GM12878 (cell line): ENCODE measurements around the gene SLC9A3. TPM values are rescaled to one million over a fixed set of nuclear protein-coding genes. Genes with fewer than 3 reads are reported as not detected.

Experiments
- ATAC-seq: fragments of 200-7000 bp; cut with Tn5 transposase; 3 replicates; pipeline ENCODE4 v1.9.1; 2020; ENCODE audit warnings: mild to moderate bottlenecking, moderate library complexity
- BruUV-seq: library from RNA; stranded (reverse); fragments of 400-500 nt; replicated peaks from 2 replicates; lab custom pipeline; 2021; lab: Mats Ljungman, UMichigan
- CTCF ChIA-PET: fragments of 300-600 bp; sonication (Branson Sonifier 250); formaldehyde crosslinking; extraction: SDS; loops from one replicate; lab custom pipeline; 2021; ENCODE audit warnings: inconsistent platforms; lab: Yijun Ruan, JAX
- POLR2A ChIA-PET: fragments of 350-600 bp; formaldehyde crosslinking; extraction: SDS; loops from one replicate; lab custom pipeline; 2021; ENCODE audit warnings: inconsistent platforms; lab: Charles Lee
- RAD21 ChIA-PET: fragments of 300-600 bp; sonication (Branson Sonifier 250); formaldehyde crosslinking; loops from one replicate; lab custom pipeline; 2023; ENCODE audit warnings: antibody characterized with exemption; ENCODE audit not compliant: unreplicated experiment; lab: Charles Lee
- SMC1A ChIA-PET: fragments of 300-600 bp; sonication (Branson Sonifier 250); formaldehyde crosslinking; loops from one replicate; lab custom pipeline; 2023; ENCODE audit not compliant: unreplicated experiment, uncharacterized antibody; lab: Charles Lee
- DNase-seq: peaks from one replicate; pipeline ENCODE4 v3.0.0-alpha.2; 2011; ENCODE audit warnings: low read depth, low spot score
- FAIRE-seq: peaks from 3 replicates; lab custom pipeline; 2011; peaks lifted over from hg19 to GRCh38; lab: Jason Lieb, UNC
- H2AFZ ChIP-seq: 2 replicates; pipeline ENCODE4 v1.6.0; 2011; ENCODE audit warnings: low read depth, low read length, control low read depth; ENCODE audit not compliant: control insufficient read depth
- H3K27ac ChIP-seq: 2 replicates; pipeline ENCODE4 v1.5.1; 2011; ENCODE audit warnings: control low read depth; ENCODE audit not compliant: control insufficient read depth, insufficient read depth
- H3K27me3 ChIP-seq, 2 experiments: replicated peaks in 1 of 2; 2 replicates each; pipeline versions ENCODE4 v1.6.0 to v1.6.1; 2011; ENCODE audit warnings: low read length in 1 of 2; ENCODE audit not compliant: control insufficient read depth in 2 of 2, insufficient read depth in 2 of 2
- H3K36me3 ChIP-seq, 2 experiments: 2 replicates each; pipeline ENCODE4 v1.5.1; 2011; ENCODE audit warnings: low read length in 1 of 2; ENCODE audit not compliant: control insufficient read depth in 2 of 2, insufficient read depth in 2 of 2
- H3K4me1 ChIP-seq: 2 replicates; pipeline ENCODE4 v1.6.1; 2011; ENCODE audit warnings: mild to moderate bottlenecking, low read length, moderate library complexity, mixed read lengths; ENCODE audit not compliant: control insufficient read depth, insufficient read depth
- H3K4me2 ChIP-seq: 2 replicates; pipeline ENCODE4 v1.6.0; 2011; ENCODE audit warnings: control low read depth; ENCODE audit not compliant: control insufficient read depth, insufficient read depth
- H3K4me3 ChIP-seq: fragments of 200-600 bp; sonication (generic); 2 replicates; pipeline ENCODE4 v1.5.1; 2016
- H3K79me2 ChIP-seq: 2 replicates; pipeline ENCODE4 v1.6.0; 2011; ENCODE audit warnings: low read length; ENCODE audit not compliant: control insufficient read depth, insufficient read depth
- H3K9ac ChIP-seq: 2 replicates; pipeline ENCODE4 v1.8.0; 2011; ENCODE audit warnings: low read length, control low read depth, mixed read lengths; ENCODE audit not compliant: control insufficient read depth, insufficient read depth
- H3K9me3 ChIP-seq: replicated peaks from 3 replicates; pipeline ENCODE4 v1.5.1; 2011; ENCODE audit warnings: mild to moderate bottlenecking, low read length; ENCODE audit not compliant: control insufficient read depth, insufficient read depth
- H4K20me1 ChIP-seq: 2 replicates; pipeline ENCODE4 v1.6.0; 2011; ENCODE audit not compliant: control insufficient read depth, insufficient read depth
- CEBPB ChIP-seq, 2 experiments: fragments of 150-350 bp in 1 of 2; IDR thresholded peaks; 2 replicates each; pipeline ENCODE4 v1.6.1; 2012 to 2014; ENCODE audit warnings: low read depth in 2 of 2, low read length in 2 of 2, borderline replicate concordance in 1 of 2, inconsistent platforms in 1 of 2
- E2F4 ChIP-seq: IDR thresholded peaks from 2 replicates; pipeline ENCODE4 v1.6.1; 2012; ENCODE audit warnings: low read depth, low read length, improper control_type of control experiment
- RB1 ChIP-seq: fragments of 450-650 bp; formaldehyde crosslinking; IDR thresholded peaks from 2 replicates; pipeline ENCODE4 v1.6.1; 2017; ENCODE audit warnings: mild to moderate bottlenecking, borderline replicate concordance
- SMC3 ChIP-seq: IDR thresholded peaks from 2 replicates; pipeline ENCODE4 v1.6.1; 2011; ENCODE audit warnings: low read length, improper control_type of control experiment, borderline replicate concordance
- SP1 ChIP-seq: IDR thresholded peaks from one replicate; pipeline ENCODE4 v1.6.1; 2011; ENCODE audit warnings: low read depth, low read length
- ZNF622 ChIP-seq: fragments of 450-650 bp; IDR thresholded peaks from 2 replicates; pipeline ENCODE4 v1.6.1; 2017; ENCODE audit warnings: mild to moderate bottlenecking, inconsistent platforms
- WGBS: methylation state at CpG from one replicate; pipeline ENCODE4 v1.1.6; 2016; ENCODE audit warnings: low lambda C conversion rate; ENCODE audit not compliant: insufficient replicate concordance, insufficient coverage; ENCODE audit errors: missing lambda C conversion rate; 5-methylcytosine and 5-hydroxymethylcytosine counted together
- in situ Hi-C: fragments of 300-500 bp; cut with MboI; formaldehyde crosslinking; loops from 9 replicates; pipeline ENCODE4 v1.14.3; 2018; ENCODE audit warnings: mixed read lengths
- intact Hi-C: fragments of 100-400 bp; cut with micrococcal nuclease; formaldehyde crosslinking; loops from one replicate; pipeline ENCODE4 v1.14.2; 2022; ENCODE audit not compliant: unreplicated experiment
- polyA plus RNA-seq, 11 experiments: library from polyadenylated mRNA; depleted of rRNA in 4 of 11; unstranded in 6 of 11; stranded (reverse) in 5 of 11; fragments of >200 nt; fragmentation: Nextera tagmentation in 4 of 11; fragmentation: Illumina TruSeq in 1 of 11; extraction: Ambion mirVana in 4 of 11; extraction: Trizol in 1 of 11; gene quantifications; 1 replicate in 1 of 11; 2 replicates in 10 of 11; pipeline versions ENCODE4 v1.2.1 to v1.2.3, GENCODE V29; 2011 to 2016; ENCODE audit warnings: inconsistent platforms in 2 of 11, missing spikeins in 2 of 11, low read depth in 1 of 11
- total RNA-seq, 4 experiments: library from RNA; depleted of rRNA in 3 of 4; stranded (reverse); fragments of >200 nt in 3 of 4; fragmentation: Illumina TruSeq in 1 of 4; extraction: Trizol in 1 of 4; gene quantifications; 2 replicates each; pipeline versions ENCODE4 v1.2.1 to v1.2.3, GENCODE V29; 2013 to 2021

The SLC9A3 gene
- total and polyA plus RNA-seq, 10 of the 15 experiments (the other 5 are each of a cell fraction or from before 2014, with no cell fraction given): 0.04 to 5.2 (median 2.3) TPM; not detected in 1

GRCh38 chr5:524973-525761, 918 bp upstream of the SLC9A3 start:
- no peaks in the 10 kb centered on the region for H3K9me3 ChIP-seq
- TF ChIP-seq SP1 (no peak), SMC3 (no peak), ZNF622 (no peak), E2F4 (no peak), RB1 (no peak), CEBPB (IDR thresholded peaks at IDR 0.05; ENCODE audit: borderline replicate concordance in 1 of 2, low read depth in 2 of 2, low read length in 2 of 2) (no peak)
- intact Hi-C loops: no loop called here
- ATAC-seq: no peak
- H3K4me2 ChIP-seq: no peak overlapping the region
- H3K27ac ChIP-seq: no peak overlapping the region
- peaks cover 10 to 19% of the 10 kb centered on the region in 2 experiments for H3K27me3 ChIP-seq
- no peaks in the 10 kb centered on the region for H3K36me3 ChIP-seq
- WGBS: 43% methylated on average over 24 of the region's 24 CpGs
- CTCF ChIA-PET: no interaction called here
- RAD21 ChIA-PET: no interaction called here
- H3K9ac ChIP-seq: no peak overlapping the region
- SMC1A ChIA-PET: no interaction called here
- in situ Hi-C loops: no loop called here
- DNase-seq: no peak
- BruUV-seq: no TSS peak
- H3K4me3 ChIP-seq: no peak overlapping the region
- POLR2A ChIA-PET: no interaction called here
- H3K4me1 ChIP-seq: peaks cover 8% of the 10 kb centered on the region
- no peaks in the 10 kb centered on the region for H4K20me1 ChIP-seq
- no peaks in the 10 kb centered on the region for H3K79me2 ChIP-seq
- FAIRE-seq: no peak
- no peak overlapping the region for H2AFZ ChIP-seq
